ENCODE measurements around the gene MKS1. TPM values are rescaled to one million over a fixed set of nuclear protein-coding genes. Genes with fewer than 3 reads are reported as not detected.

Gene MKS1
- 27.8 TPM for total RNA-seq (ENCODE audit: unreplicated experiment)
- long read RNA-seq, transcript MKS1-202 (18 exons, 2,397 nt), result major isoform, 9 of 17 reads
- long read RNA-seq, partial matches to known transcripts, result 1 of 17 reads
- long read RNA-seq, other reads (novel, unspliced or antisense), result 7 of 17 reads

GRCh38 chr17:58219007-58219788 is at the start of gene MKS1:
TSS of gene MKS1 (minus strand) at chr17:58219255. CDS start at chr17:58219230, 25 bp downstream.
- peak; percentile 54 for TF ChIP-seq CTCF (IDR thresholded peaks at IDR 0.05; ENCODE audit: unreplicated experiment)

DNA sequence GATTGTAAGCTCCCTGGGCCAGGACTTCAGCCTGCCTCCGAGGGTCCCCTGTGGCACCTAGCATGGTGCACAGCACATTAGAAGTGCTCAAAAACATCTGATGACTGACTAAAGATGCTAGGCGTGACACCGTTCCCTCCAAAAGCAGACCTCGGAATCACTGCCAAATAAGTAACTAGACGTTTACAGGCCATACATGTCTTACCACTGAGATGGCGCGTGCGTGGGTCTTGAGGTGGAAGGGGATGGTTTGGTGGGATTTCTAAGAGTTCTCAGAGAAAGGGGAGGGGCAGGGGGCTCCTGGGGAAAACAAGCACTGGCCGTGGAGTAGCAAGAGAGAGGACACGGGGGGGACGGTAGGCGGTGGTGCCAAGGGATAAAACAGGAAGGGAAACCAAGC is 49.3 kb upstream of the MKS1 start:
- no peak for DNase-seq (ENCODE audit: low spot score)
- no peak overlapping the region for H3K27ac Mint-ChIP-seq (ENCODE audit: unreplicated experiment)
- peaks cover 3% of the 10 kb centered on the region for H3K4me1 Mint-ChIP-seq (ENCODE audit: unreplicated experiment)
- no peak for TF ChIP-seq CTCF (IDR thresholded peaks at IDR 0.05; ENCODE audit: unreplicated experiment)
- H3K9me3 Mint-ChIP-seq (ENCODE audit: unreplicated experiment), result no peaks in the 10 kb centered on the region
- H3K4me3 Mint-ChIP-seq (ENCODE audit: unreplicated experiment), result no peak overlapping the region
- H3K27me3 Mint-ChIP-seq (ENCODE audit: unreplicated experiment), result peaks cover 9% of the 10 kb centered on the region
- H3K36me3 Mint-ChIP-seq (ENCODE audit: low read depth, unreplicated experiment), result no peaks in the 10 kb centered on the region

More at GRCh38 chr17:58219007-58219788, at the start of gene MKS1:
- peaks cover 11% of the 10 kb centered on the region for H3K27me3 Mint-ChIP-seq (ENCODE audit: unreplicated experiment)
- DNase-seq (ENCODE audit: low spot score), result peak; percentile 98
- H3K9me3 Mint-ChIP-seq (ENCODE audit: unreplicated experiment), result no peaks in the 10 kb centered on the region
- H3K36me3 Mint-ChIP-seq (ENCODE audit: low read depth, unreplicated experiment), result peaks cover 3% of the 10 kb centered on the region
- H3K4me1 Mint-ChIP-seq (ENCODE audit: unreplicated experiment), result peaks cover 10% of the 10 kb centered on the region
- peak within 1 kb of the TSS; percentile 98 for H3K27ac Mint-ChIP-seq (ENCODE audit: unreplicated experiment)
- peak within 1 kb of the TSS; percentile 98 for H3K4me3 Mint-ChIP-seq (ENCODE audit: unreplicated experiment)

DNA sequence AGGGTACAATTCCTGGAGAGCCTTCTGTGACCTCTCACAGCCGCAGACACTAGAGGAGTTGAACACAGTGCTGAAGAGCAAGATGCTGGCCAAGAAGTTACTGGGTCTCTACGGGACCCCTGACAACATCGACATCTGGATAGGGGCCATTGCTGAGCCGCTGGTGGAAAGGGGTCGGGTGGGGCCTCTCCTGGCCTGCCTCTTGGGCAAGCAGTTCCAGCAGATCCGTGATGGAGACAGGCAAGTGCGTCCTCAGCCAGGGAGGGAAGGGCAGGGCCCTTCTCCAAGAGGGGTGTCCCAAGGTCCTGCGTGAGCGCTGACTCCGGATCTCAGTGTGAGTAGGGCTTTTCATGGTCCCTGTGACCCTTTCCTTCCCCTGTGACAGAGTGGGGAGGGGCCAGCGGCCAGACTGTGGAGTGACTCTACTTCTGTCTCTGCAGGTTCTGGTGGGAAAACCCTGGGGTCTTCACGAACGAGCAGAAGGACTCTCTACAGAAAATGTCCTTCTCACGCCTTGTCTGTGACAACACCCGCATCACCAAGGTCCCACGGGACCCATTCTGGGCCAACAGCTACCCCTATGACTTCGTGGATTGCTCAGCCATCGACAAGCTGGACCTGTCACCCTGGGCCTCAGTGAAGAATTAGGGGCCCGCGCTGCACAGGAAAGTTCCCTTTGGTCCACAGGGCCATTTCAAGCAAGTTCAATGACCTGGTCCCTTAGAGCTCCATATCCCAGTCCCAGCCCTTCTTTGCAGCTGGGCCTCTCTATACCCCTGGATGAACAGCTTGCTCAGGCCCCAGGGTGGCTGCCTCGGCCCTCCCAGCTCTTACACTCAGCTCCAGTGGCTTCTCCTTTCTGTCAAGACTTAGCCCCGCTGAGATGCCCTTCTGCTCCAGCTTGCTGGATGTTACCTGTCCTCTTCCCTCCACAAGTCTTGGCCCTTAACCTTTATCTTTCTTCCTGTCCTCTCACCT is 48.6 kb upstream of the MKS1 start:
- H3K9me3 Mint-ChIP-seq (ENCODE audit: unreplicated experiment), result no peaks in the 10 kb centered on the region
- no peak overlapping the region for H3K4me3 Mint-ChIP-seq (ENCODE audit: unreplicated experiment)
- peaks cover 11% of the 10 kb centered on the region for H3K27me3 Mint-ChIP-seq (ENCODE audit: unreplicated experiment)
- no peaks in the 10 kb centered on the region for H3K36me3 Mint-ChIP-seq (ENCODE audit: low read depth, unreplicated experiment)
- DNase-seq (ENCODE audit: low spot score), result no peak
- peaks cover 5% of the 10 kb centered on the region for H3K4me1 Mint-ChIP-seq (ENCODE audit: unreplicated experiment)
- no peak for TF ChIP-seq CTCF (IDR thresholded peaks at IDR 0.05; ENCODE audit: unreplicated experiment)
- H3K27ac Mint-ChIP-seq (ENCODE audit: unreplicated experiment), result no peak overlapping the region

GRCh38 chr17:58265902-58266875 is 47.1 kb upstream of the MKS1 start:
- H3K9me3 Mint-ChIP-seq (ENCODE audit: unreplicated experiment), result no peaks in the 10 kb centered on the region
- peaks cover 14% of the 10 kb centered on the region for H3K4me1 Mint-ChIP-seq (ENCODE audit: unreplicated experiment)
- H3K27me3 Mint-ChIP-seq (ENCODE audit: unreplicated experiment), result peaks cover 9% of the 10 kb centered on the region
- no peak for DNase-seq (ENCODE audit: low spot score)
- no peak overlapping the region for H3K27ac Mint-ChIP-seq (ENCODE audit: unreplicated experiment)
- H3K4me3 Mint-ChIP-seq (ENCODE audit: unreplicated experiment), result no peak overlapping the region
- TF ChIP-seq CTCF (IDR thresholded peaks at IDR 0.05; ENCODE audit: unreplicated experiment), result no peak
- no peaks in the 10 kb centered on the region for H3K36me3 Mint-ChIP-seq (ENCODE audit: low read depth, unreplicated experiment)

Data from endothelial cell (in vitro differentiated cells).